ENCODE data around the gene PXDC1.

DNA sequence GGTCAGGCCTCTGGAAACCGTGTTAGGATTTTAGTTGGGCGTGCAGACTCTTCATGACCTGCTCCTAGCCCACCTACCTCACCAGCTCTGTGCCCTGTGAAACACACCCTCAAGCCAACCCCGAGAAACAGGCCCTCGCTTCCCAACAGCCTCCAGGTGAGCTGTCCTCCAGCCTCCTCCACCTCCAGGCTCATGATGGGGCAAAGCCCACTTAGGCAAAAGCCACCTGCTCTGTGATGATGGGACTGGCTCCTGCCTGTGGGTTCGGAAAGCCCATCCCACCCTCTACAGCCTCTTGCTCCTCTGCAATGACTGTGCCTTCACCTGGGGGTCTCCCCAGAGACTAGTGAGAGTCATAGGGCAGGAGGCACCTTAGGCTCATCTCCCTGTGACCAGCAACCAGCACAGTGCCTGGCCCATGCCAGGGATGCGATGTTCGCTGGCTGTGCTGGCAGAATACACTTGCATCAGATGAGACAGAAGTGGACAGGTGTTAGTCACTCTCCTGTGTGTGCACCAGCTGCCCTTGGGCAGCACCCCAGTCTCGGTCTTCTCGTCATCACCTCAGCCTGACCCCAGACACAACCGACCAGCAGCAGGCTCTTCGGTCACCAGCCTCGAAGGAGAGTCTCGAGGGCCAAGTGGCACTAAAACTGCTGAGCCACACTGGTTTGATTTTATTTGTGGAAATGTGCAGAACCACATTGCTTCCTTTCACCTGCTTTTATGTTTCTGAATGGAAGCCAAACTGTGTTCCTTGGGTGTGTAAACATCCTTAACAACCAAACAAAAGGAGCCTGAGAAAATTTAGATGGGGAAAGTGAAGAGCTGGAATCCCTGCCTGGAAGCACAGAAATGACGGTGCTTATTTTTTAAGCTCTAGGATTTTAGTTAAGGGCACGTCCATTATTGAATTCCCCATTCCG, 10.7 kb downstream of the PXDC1 start:
- TF ChIP-seq ZFX (IDR thresholded peaks at IDR 0.05): no peak
- TF ChIP-seq, protein P1, sequence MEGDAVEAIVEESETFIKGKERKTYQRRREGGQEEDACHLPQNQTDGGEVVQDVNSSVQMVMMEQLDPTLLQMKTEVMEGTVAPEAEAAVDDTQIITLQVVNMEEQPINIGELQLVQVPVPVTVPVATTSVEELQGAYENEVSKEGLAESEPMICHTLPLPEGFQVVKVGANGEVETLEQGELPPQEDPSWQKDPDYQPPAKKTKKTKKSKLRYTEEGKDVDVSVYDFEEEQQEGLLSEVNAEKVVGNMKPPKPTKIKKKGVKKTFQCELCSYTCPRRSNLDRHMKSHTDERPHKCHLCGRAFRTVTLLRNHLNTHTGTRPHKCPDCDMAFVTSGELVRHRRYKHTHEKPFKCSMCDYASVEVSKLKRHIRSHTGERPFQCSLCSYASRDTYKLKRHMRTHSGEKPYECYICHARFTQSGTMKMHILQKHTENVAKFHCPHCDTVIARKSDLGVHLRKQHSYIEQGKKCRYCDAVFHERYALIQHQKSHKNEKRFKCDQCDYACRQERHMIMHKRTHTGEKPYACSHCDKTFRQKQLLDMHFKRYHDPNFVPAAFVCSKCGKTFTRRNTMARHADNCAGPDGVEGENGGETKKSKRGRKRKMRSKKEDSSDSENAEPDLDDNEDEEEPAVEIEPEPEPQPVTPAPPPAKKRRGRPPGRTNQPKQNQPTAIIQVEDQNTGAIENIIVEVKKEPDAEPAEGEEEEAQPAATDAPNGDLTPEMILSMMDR (IDR thresholded peaks at IDR 0.05 in 2 of 3, conservative IDR thresholded peaks at IDR 0.05 in 1 of 3; ENCODE audit: borderline replicate concordance in 1 of 3, insufficient read depth in 1 of 3, low read depth in 2 of 3, low read length in 2 of 3): no peak
- TF ChIP-seq ZBTB33 (IDR thresholded peaks at IDR 0.05; ENCODE audit: extremely low read depth, insufficient replicate concordance, low read length): no peak
